SK-N-SH (cell line): Measurements from ENCODE around the gene ERICH3. TPM values are rescaled to one million over a fixed set of nuclear protein-coding genes. Genes with fewer than 3 reads are reported as not detected.

Experiments used
- CTCF ChIA-PET: fragments of 300-600, 350-600 bp; formaldehyde crosslinking; extraction: SDS; loops from one replicate; lab custom pipeline; 2021; lab: Yijun Ruan, JAX
- POLR2A ChIA-PET: fragments of 350-600 bp; sonication (Branson Sonifier 250); formaldehyde crosslinking; extraction: SDS; loops from one replicate; lab custom pipeline; 2020; ENCODE audit warnings: antibody characterized with exemption, inconsistent platforms; lab: Yijun Ruan, JAX
- DNase-seq: peaks from one replicate; pipeline ENCODE4 v3.0.0; 2012
- H2AFZ ChIP-seq: fragments of 200-600 bp; sonication (generic); 2 replicates; pipeline ENCODE4 v1.8.1; 2016; ENCODE audit warnings: antibody characterized with exemption, mild to moderate bottlenecking, low read depth
- H3F3A ChIP-seq: fragments of 200-600 bp; sonication (generic); replicated peaks from 2 replicates; pipeline ENCODE3; 2016; ENCODE audit warnings: antibody characterized with exemption, mild to moderate bottlenecking; ENCODE audit not compliant: insufficient read depth
- H3K27ac ChIP-seq, 2 experiments: fragments of 200-500 bp in 1 of 2; fragments of 200-600 bp in 1 of 2; sonication (Bioruptor generic) in 1 of 2; sonication (generic), shearing (Covaris generic) in 1 of 2; 2 replicates each; pipeline versions ENCODE4 v1.5.1 to v1.6.1; 2014 to 2016; ENCODE audit warnings: low read depth in 2 of 2, inconsistent platforms in 1 of 2, low read length in 1 of 2, mild to moderate bottlenecking in 1 of 2, mixed read lengths in 1 of 2
- H3K27me3 ChIP-seq: fragments of 200-600 bp; sonication (generic), shearing (Covaris generic); 2 replicates; pipeline ENCODE4 v1.6.1; 2016; ENCODE audit warnings: mixed run types; ENCODE audit not compliant: insufficient read depth
- H3K36me3 ChIP-seq, 2 experiments: fragments of 200-500 bp in 1 of 2; fragments of 200-600 bp in 1 of 2; sonication (Bioruptor generic) in 1 of 2; sonication (generic) in 1 of 2; replicated peaks in 1 of 2; 2 replicates each; pipeline versions ENCODE3 to v1.5.1; 2014 to 2016; ENCODE audit warnings: low read length in 1 of 2, mild to moderate bottlenecking in 1 of 2; ENCODE audit not compliant: insufficient read depth in 2 of 2, control insufficient read depth in 1 of 2
- H3K4me1 ChIP-seq, 2 experiments: fragments of 200-500 bp in 1 of 2; fragments of 200-600 bp in 1 of 2; sonication (Bioruptor generic) in 1 of 2; sonication (generic), shearing (Covaris generic) in 1 of 2; 2 replicates each; pipeline versions ENCODE4 v1.5.1 to v1.6.1; 2014 to 2016; ENCODE audit warnings: low read depth in 1 of 2, low read length in 1 of 2, mixed run types in 1 of 2; ENCODE audit not compliant: insufficient read depth in 2 of 2, control insufficient read depth in 1 of 2
- H3K4me2 ChIP-seq: fragments of 200-600 bp; sonication (generic), shearing (Covaris generic); 2 replicates; pipeline ENCODE4 v1.6.1; 2017; ENCODE audit warnings: mixed run types
- H3K4me3 ChIP-seq, 2 experiments: fragments of 200-500 bp in 1 of 2; fragments of 200-600 bp in 1 of 2; sonication (Bioruptor generic) in 1 of 2; sonication (generic), shearing (Covaris generic) in 1 of 2; 2 replicates each; pipeline versions ENCODE4 v1.5.1 to v1.8.1; 2014 to 2016; ENCODE audit warnings: low read depth in 2 of 2, inconsistent platforms in 1 of 2, low read length in 1 of 2, mild to moderate bottlenecking in 1 of 2, mixed read lengths in 1 of 2, moderate library complexity in 1 of 2
- H3K79me2 ChIP-seq: fragments of 200-600 bp; sonication (generic); 2 replicates; pipeline ENCODE4 v1.8.1; 2017; ENCODE audit warnings: mild to moderate bottlenecking; ENCODE audit not compliant: insufficient read depth
- H3K9ac ChIP-seq: fragments of 200-600 bp; sonication (generic); 2 replicates; pipeline ENCODE4 v1.6.1; 2017; ENCODE audit warnings: mixed run types
- H3K9me2 ChIP-seq: fragments of 200-600 bp; sonication (generic); 2 replicates; pipeline ENCODE4 v1.6.1; 2017; ENCODE audit warnings: mixed run types
- H3K9me3 ChIP-seq: fragments of 200-600 bp; sonication (generic); 2 replicates; pipeline ENCODE4 v1.6.1; 2017; ENCODE audit warnings: mixed run types, mild to moderate bottlenecking, moderate library complexity
- H4K20me1 ChIP-seq: fragments of 200-600 bp; sonication (generic); 2 replicates; pipeline ENCODE4 v1.6.1; 2017; ENCODE audit warnings: mild to moderate bottlenecking, mixed run types; ENCODE audit not compliant: insufficient read depth
- ELF1 ChIP-seq: IDR thresholded peaks from 2 replicates; pipeline ENCODE4 v1.4.0; 2012
- GABPA ChIP-seq: IDR thresholded peaks from 2 replicates; pipeline ENCODE4 v1.4.0; 2012; ENCODE audit warnings: low read depth, mild to moderate bottlenecking
- IRF3 ChIP-seq: fragments of 150-350 bp; IDR thresholded peaks from 2 replicates; pipeline ENCODE4 v1.6.1; 2016; ENCODE audit warnings: mild to moderate bottlenecking, low read depth, low read length
- JUND ChIP-seq: IDR thresholded peaks from 2 replicates; pipeline ENCODE4 v1.4.0; 2012
- MEF2A ChIP-seq: IDR thresholded peaks from 2 replicates; pipeline ENCODE4 v1.4.0; 2012; ENCODE audit warnings: low read depth, borderline replicate concordance
- MXI1 ChIP-seq: IDR thresholded peaks from 2 replicates; pipeline ENCODE4 v1.6.1; 2012; ENCODE audit warnings: mild to moderate bottlenecking, low read depth, low read length, improper control_type of control experiment
- NFIC ChIP-seq: IDR thresholded peaks from 2 replicates; pipeline ENCODE4 v1.4.0; 2012; ENCODE audit warnings: borderline replicate concordance
- NRF1 ChIP-seq: IDR thresholded peaks from 2 replicates; pipeline ENCODE4 v1.6.1; 2012; ENCODE audit warnings: low read depth, mild to moderate bottlenecking, low read length
- RAD21 ChIP-seq: IDR thresholded peaks from 2 replicates; pipeline ENCODE4 v1.6.1; 2012; ENCODE audit warnings: mild to moderate bottlenecking, low read length
- SIN3A ChIP-seq: IDR thresholded peaks from 2 replicates; pipeline ENCODE4 v1.6.1; 2012; ENCODE audit warnings: low read depth, mild to moderate bottlenecking, low read length, moderate library complexity, borderline replicate concordance
- SMC3 ChIP-seq: IDR thresholded peaks from 2 replicates; pipeline ENCODE4 v1.6.1; 2012; ENCODE audit warnings: low read depth, low read length, improper control_type of control experiment
- USF1 ChIP-seq: IDR thresholded peaks from 2 replicates; pipeline ENCODE4 v1.4.0; 2012; ENCODE audit warnings: low read depth, borderline replicate concordance
- USF2 ChIP-seq: fragments of 150-350 bp; IDR thresholded peaks from 2 replicates; pipeline ENCODE4 v1.6.1; 2017; ENCODE audit warnings: antibody characterized with exemption, low read length, low read depth, borderline replicate concordance
- YY1 ChIP-seq: IDR thresholded peaks from 2 replicates; pipeline ENCODE4 v1.4.0; 2012; ENCODE audit warnings: low read depth, mild to moderate bottlenecking
- WGBS: methylation state at CpG from one replicate; pipeline ENCODE4 v1.1.6; 2017; ENCODE audit warnings: low lambda C conversion rate; 5-methylcytosine and 5-hydroxymethylcytosine counted together
- polyA plus RNA-seq, 3 experiments: library from polyadenylated mRNA; depleted of rRNA; stranded (reverse); fragments of >200 nt; gene quantifications; 2 replicates each; pipeline ENCODE4 v1.2.3, GENCODE V29; 2012

The ERICH3 gene
- polyA plus RNA-seq, 1 of the 3 experiments (the other 2 are of a cell fraction): not detected

DNA sequence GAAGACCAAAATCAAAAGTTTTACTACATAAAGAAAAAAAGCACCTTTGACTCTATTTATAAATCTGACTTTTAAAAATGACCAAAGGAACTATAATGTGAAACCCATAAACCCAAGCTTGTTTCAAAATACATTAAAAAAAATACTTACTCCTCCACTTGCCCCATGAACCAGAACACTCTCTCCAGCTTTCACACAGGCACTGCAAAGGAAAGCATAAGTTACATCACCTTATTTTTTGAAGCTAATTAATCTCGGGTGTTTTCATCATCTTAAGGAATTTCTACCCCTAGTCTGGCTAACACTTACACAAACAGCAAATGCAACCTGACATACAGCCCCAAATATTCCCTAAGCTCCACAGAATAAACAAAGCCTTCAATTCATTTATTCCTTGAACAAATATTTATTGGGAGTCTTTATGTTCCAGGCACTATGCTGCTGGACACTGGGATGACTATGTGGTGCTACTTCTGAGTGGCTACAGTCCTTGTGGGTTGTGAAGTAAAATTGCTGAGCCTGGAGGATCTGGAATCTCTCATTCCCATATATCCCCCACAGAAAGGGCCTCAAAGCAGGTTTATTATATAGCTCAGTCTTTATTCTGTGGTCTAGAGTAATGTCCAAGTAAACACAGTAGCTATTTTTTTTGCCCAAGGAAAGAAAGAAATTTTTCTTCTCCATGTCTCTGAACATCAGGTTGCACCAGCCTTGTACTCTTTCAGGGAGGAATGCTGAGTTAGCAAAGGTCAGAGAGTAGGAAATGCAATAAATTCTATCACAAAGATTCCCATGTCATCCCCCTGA lies 41.0 kb upstream of the ERICH3 start:
- Histone ChIP-seq H3K4me3 (no peak overlapping the region), H3K27ac (no peak overlapping the region), H3K36me3 (peaks cover 45 to 49% of the 10 kb centered on the region in 2 experiments), H3F3A (peaks cover 3% of the 10 kb centered on the region), H4K20me1 (no peaks in the 10 kb centered on the region), H3K9me2 (no peaks in the 10 kb centered on the region), H3K9me3 (no peaks in the 10 kb centered on the region), H3K27me3 (no peaks in the 10 kb centered on the region), H3K4me2 (no peak overlapping the region), H3K79me2 (no peaks in the 10 kb centered on the region), H2AFZ (no peak overlapping the region), H3K9ac (no peak overlapping the region), H3K4me1 (no peaks in the 10 kb centered on the region; a peak in 1 of 4 replicates)
- ChIA-PET POLR2A (no interaction called here), CTCF (interaction anchor here (1.0 to 2.7 kb wide), 5 partner anchors 8 to 25 kb away, joined by 3 to 8 read pairs (median 4); partner anchors contain the start of genes CRYZ and TYW3)
- 76% methylated on average over 1 of the region's 1 CpG for WGBS
- TF ChIP-seq NRF1 (no peak), SMC3 (no peak), YY1 (no peak), JUND (no peak), USF2 (no peak), RAD21 (no peak), ELF1 (no peak), MXI1 (no peak), NFIC (no peak)
- no peak for DNase-seq

DNA sequence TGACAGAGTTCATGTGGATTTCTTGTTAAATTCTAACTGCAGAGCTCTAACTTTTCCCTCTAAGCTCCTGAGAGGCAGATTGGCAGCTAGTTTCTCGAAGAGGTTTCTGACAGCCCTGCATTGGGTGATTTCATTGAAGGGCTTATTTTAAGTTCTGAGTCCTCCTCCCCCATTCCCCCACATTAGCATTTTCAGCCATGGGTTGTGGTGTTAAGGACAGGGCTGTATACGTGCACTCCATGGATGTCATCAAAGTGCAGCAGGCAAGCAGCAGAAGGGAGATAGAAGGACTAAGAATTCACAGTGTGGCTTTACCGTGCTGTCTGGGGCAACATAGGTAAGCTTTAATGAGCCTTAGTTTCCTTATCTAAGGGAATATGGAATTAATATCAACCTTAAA lies 40.3 kb upstream of the ERICH3 start:
- Histone ChIP-seq H4K20me1 (no peaks in the 10 kb centered on the region), H3K27me3 (no peaks in the 10 kb centered on the region), H3K4me3 (no peak overlapping the region), H3K9ac (no peak overlapping the region), H3K9me3 (no peaks in the 10 kb centered on the region), H2AFZ (no peak overlapping the region), H3K9me2 (no peaks in the 10 kb centered on the region), H3F3A (peaks cover 3% of the 10 kb centered on the region), H3K4me1 (no peaks in the 10 kb centered on the region; a peak in 1 of 4 replicates), H3K4me2 (no peak overlapping the region), H3K27ac (no peak overlapping the region), H3K79me2 (no peaks in the 10 kb centered on the region), H3K36me3 (peaks cover 45 to 48% of the 10 kb centered on the region in 2 experiments)
- TF ChIP-seq IRF3 (no peak), MEF2A (no peak), GABPA (no peak), YY1 (no peak), SIN3A (no peak), MXI1 (no peak), USF1 (no peak)
- POLR2A ChIA-PET: no interaction called here
- DNase-seq: no peak
- 98% methylated on average over 3 of the region's 3 CpGs for WGBS
- CTCF ChIA-PET: interaction anchor here (1.0 to 2.7 kb wide), 4 partner anchors 9 to 24 kb away, joined by 3 to 8 read pairs (median 4); partner anchors contain the start of genes CRYZ and TYW3
